PC-3 (cell line): ENCODE results near the gene KAT6B.

ENCODE experiments used
- CTCF ChIP-seq: fragments of 300-600 bp; sonication (generic); conservative IDR thresholded peaks from 2 replicates; pipeline ENCODE4 v1.5.1; 2017; ENCODE audit warnings: antibody characterized with exemption, low read depth, mild to moderate bottlenecking, low read length
- EZH2 ChIP-seq: fragments of 300-600 bp; sonication (generic); IDR thresholded peaks from one replicate; pipeline ENCODE4 v1.6.1; 2017; ENCODE audit warnings: antibody characterized with exemption, mild to moderate bottlenecking, low read length; ENCODE audit not compliant: unreplicated experiment

- TF ChIP-seq EZH2 = no peak
- no peak for TF ChIP-seq CTCF
These were observed 93.3 kb downstream of the KAT6B start for GRCh38 chr10:74919671-74920070.
